ENCODE data around the gene EVA1B.

EVA1B gene

GRCh38 chr1:36327421-36328087, 4.1 kb upstream of the EVA1B start:
- no peak for TF ChIP-seq CTCF (conservative IDR thresholded peaks at IDR 0.05; ENCODE audit: low read depth, low read length)
- H3K4me3 ChIP-seq (ENCODE audit: low read length), result no peak overlapping the region
- no peak for DNase-seq (ENCODE audit: low read depth)

DNA sequence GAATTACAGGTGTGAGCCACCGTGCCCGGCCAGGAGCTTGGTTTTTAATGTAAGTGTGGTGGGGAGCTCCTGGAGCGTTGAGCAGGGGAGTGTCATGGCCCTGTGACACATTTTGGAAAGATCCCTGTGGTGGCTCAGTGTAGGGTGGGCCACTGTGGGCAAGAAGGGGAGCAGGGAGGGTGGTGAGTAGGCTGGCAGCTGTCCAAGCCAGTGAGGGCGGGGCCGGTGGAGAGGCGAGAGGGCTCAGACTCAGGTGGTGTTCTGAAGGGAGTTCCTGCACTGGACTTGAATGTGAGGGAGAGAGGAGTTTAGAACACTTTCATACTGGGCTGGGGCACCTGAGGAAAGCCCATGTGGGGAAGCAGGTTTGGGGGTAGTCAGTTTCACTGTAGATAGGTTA, 3.1 kb upstream of the EVA1B start:
- no peak for DNase-seq (ENCODE audit: low read depth)
- no peak for TF ChIP-seq CTCF (conservative IDR thresholded peaks at IDR 0.05; ENCODE audit: low read depth, low read length)
- H3K4me3 ChIP-seq (ENCODE audit: low read length), result no peak overlapping the region

GRCh38 chr1:36324353-36324703, 883 bp upstream of the EVA1B start:
- no peak for DNase-seq (ENCODE audit: low read depth)
- no peak overlapping the region for H3K4me3 ChIP-seq (ENCODE audit: low read length)
- no peak for TF ChIP-seq CTCF (conservative IDR thresholded peaks at IDR 0.05; ENCODE audit: low read depth, low read length)

GRCh38 chr1:36322786-36323635, 434 bp downstream of the EVA1B start:
- no peak for DNase-seq (ENCODE audit: low read depth)
- H3K4me3 ChIP-seq (ENCODE audit: low read length), result peak overlapping the region; percentile 61

GRCh38 chr1:36322041-36322785, 1.2 kb downstream of the EVA1B start:
- no peak for DNase-seq (ENCODE audit: low read depth)
- H3K4me3 ChIP-seq (ENCODE audit: low read length), result peak overlapping the region; percentile 61
- TF ChIP-seq CTCF (conservative IDR thresholded peaks at IDR 0.05; ENCODE audit: low read depth, low read length), result no peak

More at GRCh38 chr1:36322786-36323635, 434 bp downstream of the EVA1B start:
- no peak for TF ChIP-seq CTCF (conservative IDR thresholded peaks at IDR 0.05; ENCODE audit: low read depth, low read length)

DNA sequence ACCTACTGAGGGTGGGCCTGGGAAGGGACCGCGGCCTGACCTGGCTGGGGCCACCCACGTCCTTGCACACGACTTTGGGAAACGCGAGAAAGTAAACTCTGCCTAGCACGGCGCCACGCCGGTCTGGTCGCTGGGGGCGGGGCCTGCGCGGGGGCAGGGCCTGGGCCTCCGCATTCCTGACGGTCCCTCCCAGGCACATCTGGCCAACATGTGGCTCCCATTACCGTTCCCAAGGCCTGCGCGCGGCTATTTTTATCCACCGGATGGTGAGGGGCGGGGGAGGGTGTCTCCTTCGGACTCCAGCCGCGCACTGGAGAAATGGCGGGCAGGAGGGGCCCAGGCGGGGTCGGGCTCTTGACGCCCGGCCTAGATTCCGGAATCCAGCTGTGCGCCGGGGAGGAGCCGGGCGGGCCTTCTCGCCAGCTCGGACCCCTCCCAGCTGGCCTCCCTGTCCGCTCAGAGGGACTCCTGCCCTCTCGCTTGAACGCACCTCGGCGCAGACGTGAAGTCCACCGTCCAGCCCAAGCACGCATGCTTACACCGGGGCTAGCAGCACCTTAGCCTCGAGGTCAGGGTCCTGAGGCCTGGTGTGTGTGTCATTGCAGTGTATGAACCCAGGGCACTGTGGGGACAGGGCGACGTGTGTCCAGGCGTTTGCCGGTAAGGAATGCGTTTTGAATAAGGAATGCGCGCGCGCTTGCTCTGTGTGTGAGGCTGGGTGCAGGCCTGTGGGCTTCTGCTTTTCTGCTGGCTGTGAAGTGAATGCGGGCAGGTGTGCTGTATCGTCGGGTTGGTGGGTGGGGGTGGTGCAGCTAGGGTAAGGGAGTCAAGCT, 2.1 kb downstream of the EVA1B start:
- no peak for DNase-seq (ENCODE audit: low read depth)
- H3K4me3 ChIP-seq (ENCODE audit: low read length), result no peak overlapping the region
- no peak for TF ChIP-seq CTCF (conservative IDR thresholded peaks at IDR 0.05; ENCODE audit: low read depth, low read length)

All from retinal pigment epithelial cell (primary cell).